ENCODE results near the gene ATP23.

ATP23 gene

GRCh38 chr12:57952766-57953165, 11.4 kb downstream of the ATP23 start:
- TF ChIP-seq CTCF (IDR thresholded peaks at IDR 0.05; ENCODE audit: insufficient read depth, missing control alignments) = no peak
- FAIRE-seq = no peak

GRCh38 chr12:57954768-57955167, 13.4 kb downstream of the ATP23 start:
- FAIRE-seq (no peak), DNase-seq (ENCODE audit: insufficient read length, low spot score) (no peak)
- TF ChIP-seq CTCF (IDR thresholded peaks at IDR 0.05; ENCODE audit: insufficient read depth, missing control alignments) = no peak

More at GRCh38 chr12:57952766-57953165, 11.4 kb downstream of the ATP23 start:
- no peak for DNase-seq (ENCODE audit: insufficient read length, low spot score)

GRCh38 chr12:57958061-57958657, 16.8 kb downstream of the ATP23 start:
- no peak for TF ChIP-seq CTCF (IDR thresholded peaks at IDR 0.05; ENCODE audit: insufficient read depth, missing control alignments)
- no peak for FAIRE-seq
- DNase-seq (ENCODE audit: insufficient read length, low spot score) = no peak

GRCh38 chr12:57964421-57964820, 23.1 kb downstream of the ATP23 start:
- FAIRE-seq (no peak), DNase-seq (ENCODE audit: insufficient read length, low spot score) (no peak)
- TF ChIP-seq CTCF (IDR thresholded peaks at IDR 0.05; ENCODE audit: insufficient read depth, missing control alignments) = no peak

- FAIRE-seq (no peak), DNase-seq (ENCODE audit: insufficient read length, low spot score) (no peak)
- no peak for TF ChIP-seq CTCF (IDR thresholded peaks at IDR 0.05; ENCODE audit: insufficient read depth, missing control alignments)
Measured at GRCh38 chr12:57965766-57966165, 24.4 kb downstream of the ATP23 start.

GRCh38 chr12:57966536-57966935, 25.2 kb downstream of the ATP23 start:
- FAIRE-seq (no peak), DNase-seq (ENCODE audit: insufficient read length, low spot score) (no peak)
- TF ChIP-seq CTCF (IDR thresholded peaks at IDR 0.05; ENCODE audit: insufficient read depth, missing control alignments) = no peak

GRCh38 chr12:57983146-57983857, 41.9 kb downstream of the ATP23 start:
- no peak for DNase-seq (ENCODE audit: insufficient read length, low spot score)
- peak; percentile 76 for TF ChIP-seq CTCF (IDR thresholded peaks at IDR 0.05; ENCODE audit: insufficient read depth, missing control alignments)
- no peak for FAIRE-seq

Measured in D721Med (cell line).